T-helper 9 cell (primary cell): ENCODE measurements around the gene COG7.
"Not testable (repeated sequence)": the region's sequence is repeated elsewhere in the genome, so short reads cannot be mapped to it uniquely, and the experiment has no call there.

Experiments used
- DNase-seq: peaks from one replicate; pipeline ENCODE4 v3.0.0-alpha.2; 2020

COG7 gene

GRCh38 chr16:23408242-23408822 lies 44.7 kb downstream of the COG7 start:
- DNase-seq: no peak

GRCh38 chr16:23407436-23408127 lies 45.4 kb downstream of the COG7 start:
- no peak for DNase-seq

- no peak for DNase-seq
Observed at GRCh38 chr16:23406546-23407240, 46.3 kb downstream of the COG7 start.

- DNase-seq: no peak
Observed at GRCh38 chr16:23406024-23406423, 47.0 kb downstream of the COG7 start.

- DNase-seq: no peak
Observed at GRCh38 chr16:23403547-23403946, 49.4 kb downstream of the COG7 start.

GRCh38 chr16:23402100-23402499 lies 50.9 kb downstream of the COG7 start:
- DNase-seq: no peak

- DNase-seq: no peak
Observed at GRCh38 chr16:23401139-23401538, 51.9 kb downstream of the COG7 start.

GRCh38 chr16:23400447-23400846 lies 52.5 kb downstream of the COG7 start:
- not testable (repeated sequence) for DNase-seq

- DNase-seq: no peak
Observed at GRCh38 chr16:23398987-23399805, 53.8 kb downstream of the COG7 start.

- DNase-seq: no peak
Observed at GRCh38 chr16:23397464-23397863, 55.5 kb downstream of the COG7 start.

- no peak for DNase-seq
Observed at GRCh38 chr16:23395732-23396131, 57.3 kb downstream of the COG7 start.

- no peak for DNase-seq
Observed at GRCh38 chr16:23394141-23394831, 58.7 kb downstream of the COG7 start.

GRCh38 chr16:23392223-23392600 lies 60.8 kb downstream of the COG7 start:
- no peak for DNase-seq

- DNase-seq: no peak
Observed at GRCh38 chr16:23391381-23392222, 61.4 kb downstream of the COG7 start.

GRCh38 chr16:23389936-23390335 lies 63.1 kb downstream of the COG7 start:
- not testable (repeated sequence) for DNase-seq

- DNase-seq: no peak
Observed at GRCh38 chr16:23389201-23389600, 63.8 kb downstream of the COG7 start.

- no peak for DNase-seq
Observed at GRCh38 chr16:23388786-23389185, 64.2 kb downstream of the COG7 start.

- DNase-seq: no peak
Observed at GRCh38 chr16:23387666-23388065, 65.3 kb downstream of the COG7 start.

- DNase-seq: no peak
Observed at GRCh38 chr16:23385441-23385840, 67.5 kb downstream of the COG7 start.

GRCh38 chr16:23384878-23385277 lies 68.1 kb downstream of the COG7 start:
- DNase-seq: no peak

GRCh38 chr16:23383881-23384280 lies 69.1 kb downstream of the COG7 start:
- DNase-seq: no peak

- no peak for DNase-seq
Observed at GRCh38 chr16:23382279-23382678, 70.7 kb downstream of the COG7 start.
